ENCODE measurements around the gene SLC30A5.

SLC30A5 gene

DNA sequence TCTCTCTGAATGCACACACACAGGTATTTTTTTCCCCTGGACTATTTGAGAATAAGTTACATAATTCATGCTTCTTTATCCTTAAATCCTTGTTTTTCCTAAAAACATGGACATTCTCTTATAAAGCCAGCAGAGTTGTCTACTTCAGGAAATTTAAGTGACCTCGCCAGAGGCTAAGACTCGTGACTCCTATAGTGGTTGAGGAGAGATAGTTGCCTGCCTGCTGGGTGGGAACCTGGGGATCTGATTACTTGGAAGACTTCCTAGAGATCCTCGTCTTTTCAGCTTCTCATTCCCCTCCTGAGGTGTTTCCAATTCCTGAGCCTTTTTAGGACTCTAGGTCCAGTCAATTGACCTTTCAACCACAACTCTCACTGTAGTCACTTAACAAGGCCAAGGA is 5.5 kb downstream of the SLC30A5 start:
- TF ChIP-seq SIN3A (IDR thresholded peaks at IDR 0.05; ENCODE audit: borderline replicate concordance, insufficient read depth, low read length): no peak

GRCh38 chr5:69103521-69103920 is 9.7 kb downstream of the SLC30A5 start:
- TF ChIP-seq POLR2AphosphoS5 (IDR thresholded peaks at IDR 0.05; ENCODE audit: low read depth, low read length) (no peak), SIN3A (IDR thresholded peaks at IDR 0.05; ENCODE audit: borderline replicate concordance, insufficient read depth, low read length) (no peak), FOXP2 (optimal IDR thresholded peaks at IDR 0.05; ENCODE audit: borderline replicate concordance, extremely low read depth, extremely low read length, insufficient read depth) (no peak), TAF1 (IDR thresholded peaks at IDR 0.05; ENCODE audit: borderline replicate concordance, insufficient read depth, low read length) (no peak)
- TF ChIP-seq, protein P1, sequence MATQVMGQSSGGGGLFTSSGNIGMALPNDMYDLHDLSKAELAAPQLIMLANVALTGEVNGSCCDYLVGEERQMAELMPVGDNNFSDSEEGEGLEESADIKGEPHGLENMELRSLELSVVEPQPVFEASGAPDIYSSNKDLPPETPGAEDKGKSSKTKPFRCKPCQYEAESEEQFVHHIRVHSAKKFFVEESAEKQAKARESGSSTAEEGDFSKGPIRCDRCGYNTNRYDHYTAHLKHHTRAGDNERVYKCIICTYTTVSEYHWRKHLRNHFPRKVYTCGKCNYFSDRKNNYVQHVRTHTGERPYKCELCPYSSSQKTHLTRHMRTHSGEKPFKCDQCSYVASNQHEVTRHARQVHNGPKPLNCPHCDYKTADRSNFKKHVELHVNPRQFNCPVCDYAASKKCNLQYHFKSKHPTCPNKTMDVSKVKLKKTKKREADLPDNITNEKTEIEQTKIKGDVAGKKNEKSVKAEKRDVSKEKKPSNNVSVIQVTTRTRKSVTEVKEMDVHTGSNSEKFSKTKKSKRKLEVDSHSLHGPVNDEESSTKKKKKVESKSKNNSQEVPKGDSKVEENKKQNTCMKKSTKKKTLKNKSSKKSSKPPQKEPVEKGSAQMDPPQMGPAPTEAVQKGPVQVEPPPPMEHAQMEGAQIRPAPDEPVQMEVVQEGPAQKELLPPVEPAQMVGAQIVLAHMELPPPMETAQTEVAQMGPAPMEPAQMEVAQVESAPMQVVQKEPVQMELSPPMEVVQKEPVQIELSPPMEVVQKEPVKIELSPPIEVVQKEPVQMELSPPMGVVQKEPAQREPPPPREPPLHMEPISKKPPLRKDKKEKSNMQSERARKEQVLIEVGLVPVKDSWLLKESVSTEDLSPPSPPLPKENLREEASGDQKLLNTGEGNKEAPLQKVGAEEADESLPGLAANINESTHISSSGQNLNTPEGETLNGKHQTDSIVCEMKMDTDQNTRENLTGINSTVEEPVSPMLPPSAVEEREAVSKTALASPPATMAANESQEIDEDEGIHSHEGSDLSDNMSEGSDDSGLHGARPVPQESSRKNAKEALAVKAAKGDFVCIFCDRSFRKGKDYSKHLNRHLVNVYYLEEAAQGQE (IDR thresholded peaks at IDR 0.05; ENCODE audit: insufficient read depth in 1 of 2, low read depth in 2 of 2, low read length in 2 of 2): no peak

- no peak for TF ChIP-seq FOXP2 (optimal IDR thresholded peaks at IDR 0.05; ENCODE audit: borderline replicate concordance, extremely low read depth, extremely low read length, insufficient read depth)
- TF ChIP-seq SIN3A (IDR thresholded peaks at IDR 0.05; ENCODE audit: borderline replicate concordance, insufficient read depth, low read length): no peak
- TF ChIP-seq POLR2AphosphoS5 (IDR thresholded peaks at IDR 0.05; ENCODE audit: low read depth, low read length): no peak
- TF ChIP-seq TAF1 (IDR thresholded peaks at IDR 0.05; ENCODE audit: borderline replicate concordance, insufficient read depth, low read length): no peak
Measured at GRCh38 chr5:69105996-69106906, 12.4 kb downstream of the SLC30A5 start.

- TF ChIP-seq, protein P1 (IDR thresholded peaks at IDR 0.05; ENCODE audit: insufficient read depth in 1 of 2, low read depth in 2 of 2, low read length in 2 of 2): no peak
- TF ChIP-seq FOXP2 (optimal IDR thresholded peaks at IDR 0.05; ENCODE audit: borderline replicate concordance, extremely low read depth, extremely low read length, insufficient read depth) (no peak), SIN3A (IDR thresholded peaks at IDR 0.05; ENCODE audit: borderline replicate concordance, insufficient read depth, low read length) (no peak), TAF1 (IDR thresholded peaks at IDR 0.05; ENCODE audit: borderline replicate concordance, insufficient read depth, low read length) (no peak), POLR2AphosphoS5 (IDR thresholded peaks at IDR 0.05; ENCODE audit: low read depth, low read length) (no peak)
Measured at GRCh38 chr5:69113851-69114250, 20.0 kb downstream of the SLC30A5 start.

GRCh38 chr5:69115526-69115925 is 21.7 kb downstream of the SLC30A5 start:
- TF ChIP-seq, protein P1 (IDR thresholded peaks at IDR 0.05; ENCODE audit: insufficient read depth in 1 of 2, low read depth in 2 of 2, low read length in 2 of 2): no peak
- TF ChIP-seq SIN3A (IDR thresholded peaks at IDR 0.05; ENCODE audit: borderline replicate concordance, insufficient read depth, low read length): no peak
- no peak for TF ChIP-seq POLR2AphosphoS5 (IDR thresholded peaks at IDR 0.05; ENCODE audit: low read depth, low read length)

DNA sequence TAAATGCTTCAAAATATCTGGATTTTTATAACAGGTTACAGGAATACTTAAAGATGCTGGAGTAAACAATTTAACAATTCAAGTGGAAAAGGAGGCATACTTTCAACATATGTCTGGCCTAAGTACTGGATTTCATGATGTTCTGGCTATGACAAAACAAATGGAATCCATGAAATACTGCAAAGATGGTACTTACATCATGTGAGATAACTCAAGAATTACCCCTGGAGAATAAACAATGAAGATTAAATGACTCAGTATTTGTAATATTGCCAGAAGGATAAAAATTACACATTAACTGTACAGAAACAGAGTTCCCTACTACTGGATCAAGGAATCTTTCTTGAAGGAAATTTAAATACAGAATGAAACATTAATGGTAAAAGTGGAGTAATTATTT is 35.6 kb downstream of the SLC30A5 start:
- no peak for TF ChIP-seq FOXP2 (optimal IDR thresholded peaks at IDR 0.05; ENCODE audit: borderline replicate concordance, extremely low read depth, extremely low read length, insufficient read depth)
